Glomerular visceral epithelial cell (primary cell): ENCODE results near the gene SEC24D.
A peak's percentile ranks its signal among the peaks of the same experiment; 100 is the strongest.

ENCODE experiments used
- DNase-seq: peaks from one replicate; pipeline ENCODE4 v3.0.0-alpha.2; 2016; ENCODE audit errors: extremely low spot score

SEC24D gene

DNA sequence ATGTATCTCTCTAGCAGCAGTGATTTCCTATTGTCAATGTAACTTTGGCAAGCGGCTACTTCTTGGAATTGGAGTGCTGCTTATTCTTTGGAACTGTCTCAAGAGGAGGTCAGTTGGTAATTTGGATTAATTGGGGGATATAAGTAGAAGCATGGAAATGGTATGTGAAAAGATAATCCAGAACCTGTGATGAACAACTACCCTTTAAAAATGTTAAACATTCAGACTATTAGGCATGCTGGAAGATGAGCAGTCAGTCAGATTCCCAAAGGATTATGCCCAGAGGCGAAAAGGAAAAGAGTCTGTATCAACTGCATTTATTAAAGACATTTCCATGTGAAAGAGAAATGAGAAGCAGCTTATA is 62.5 kb downstream of the SEC24D start:
- DNase-seq, result no peak

DNA sequence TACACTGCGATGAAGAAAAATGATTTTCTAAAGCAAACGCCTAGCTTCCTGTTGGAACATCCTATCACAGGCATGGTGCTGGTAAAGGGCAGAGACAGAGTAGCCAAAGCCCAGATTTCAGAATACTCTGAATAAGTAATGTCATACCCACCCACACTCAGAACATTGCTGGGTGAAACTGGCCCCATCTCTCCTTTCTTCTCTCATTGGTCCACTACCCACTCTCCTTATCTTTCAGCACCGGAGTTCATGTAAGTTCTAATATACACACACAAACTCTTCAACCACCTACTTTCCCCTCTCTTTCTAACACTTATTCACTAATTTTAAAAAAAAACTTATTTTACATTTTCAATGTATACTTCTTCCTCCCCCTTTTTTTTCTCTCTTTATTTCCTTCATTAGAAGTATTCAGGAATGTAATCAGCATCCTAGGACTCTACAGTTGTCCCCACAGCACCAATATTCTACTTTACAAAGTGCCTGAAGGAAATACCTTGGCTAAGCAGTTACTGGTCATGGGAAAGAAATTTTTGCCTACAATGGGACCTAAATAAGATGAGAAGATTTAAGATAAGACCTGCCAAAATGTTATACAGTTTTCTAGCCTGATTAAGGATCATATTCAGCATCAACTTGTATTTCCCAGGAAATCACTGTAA is 63.0 kb downstream of the SEC24D start:
- no peak for DNase-seq

DNA sequence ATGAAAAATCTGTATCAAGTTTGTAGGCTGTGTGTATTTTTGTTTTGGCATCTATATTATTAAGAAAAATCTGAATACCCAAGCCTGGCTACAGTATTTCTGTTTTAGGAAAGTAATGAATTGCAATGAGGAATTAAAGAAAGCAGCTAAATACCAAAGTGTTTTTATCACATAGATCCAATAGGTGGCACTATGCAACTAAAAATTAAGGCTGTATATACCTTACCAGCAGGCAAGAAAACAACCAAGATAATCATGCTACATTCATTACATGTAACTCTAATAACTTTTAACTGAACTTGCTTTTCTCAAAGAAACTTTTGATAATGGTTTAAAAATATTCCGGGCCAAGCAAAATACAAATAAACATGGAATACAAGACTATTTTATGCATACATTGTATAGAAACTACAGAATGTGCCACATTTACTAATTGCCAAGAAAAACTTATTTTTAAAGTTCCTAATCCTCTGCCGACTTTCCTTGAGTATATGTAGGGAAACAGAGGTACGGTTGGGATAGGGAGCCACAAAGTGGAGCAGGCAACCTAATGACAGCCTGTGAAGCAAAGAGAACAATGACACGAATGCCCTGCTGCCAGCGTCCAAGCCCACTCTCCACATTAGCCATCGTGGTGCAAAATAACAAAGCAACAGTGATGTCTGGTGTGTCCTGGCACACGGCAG is 63.7 kb downstream of the SEC24D start:
- DNase-seq, result peak; percentile 45

DNA sequence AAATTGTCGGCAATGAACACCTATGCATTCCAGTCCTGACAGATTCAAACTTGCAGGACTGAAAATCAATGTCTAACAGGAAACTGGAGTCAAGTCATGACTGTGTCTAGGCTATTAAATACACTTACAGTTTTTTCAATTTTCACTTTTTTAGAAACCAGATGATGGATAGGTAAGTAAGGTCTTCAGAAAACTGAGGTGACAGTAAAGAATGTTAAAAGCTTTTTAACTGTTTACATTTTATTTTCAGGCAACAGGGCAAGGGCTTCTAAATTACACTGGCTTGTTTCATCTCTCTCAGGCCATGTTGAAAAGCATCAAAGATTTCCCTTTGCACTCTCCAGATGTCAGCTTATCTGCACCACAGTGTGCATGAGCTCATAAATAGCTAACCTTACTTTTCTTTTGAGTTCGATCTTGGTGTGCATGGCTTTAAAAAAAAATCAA is 65.2 kb downstream of the SEC24D start:
- DNase-seq, result no peak

DNA sequence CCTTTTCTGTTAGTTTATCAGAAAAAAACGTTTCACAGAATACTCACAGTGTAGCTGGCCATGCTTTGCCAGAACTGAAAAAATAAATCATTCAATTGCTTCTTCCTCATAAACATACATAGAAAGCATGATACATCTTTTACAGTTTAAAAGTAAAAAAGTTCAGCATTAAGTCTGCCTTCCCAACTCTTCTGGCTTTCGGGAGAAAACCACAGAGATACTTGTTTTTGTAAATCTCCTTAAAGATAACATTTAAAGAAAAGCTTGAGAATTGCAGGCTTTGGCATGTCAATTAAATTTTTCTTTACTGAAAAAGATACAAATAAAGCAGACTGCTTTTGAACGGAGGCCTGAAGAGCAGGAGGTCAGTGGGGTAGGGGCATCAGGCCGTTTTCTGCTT is 66.8 kb downstream of the SEC24D start:
- DNase-seq, result no peak

DNA sequence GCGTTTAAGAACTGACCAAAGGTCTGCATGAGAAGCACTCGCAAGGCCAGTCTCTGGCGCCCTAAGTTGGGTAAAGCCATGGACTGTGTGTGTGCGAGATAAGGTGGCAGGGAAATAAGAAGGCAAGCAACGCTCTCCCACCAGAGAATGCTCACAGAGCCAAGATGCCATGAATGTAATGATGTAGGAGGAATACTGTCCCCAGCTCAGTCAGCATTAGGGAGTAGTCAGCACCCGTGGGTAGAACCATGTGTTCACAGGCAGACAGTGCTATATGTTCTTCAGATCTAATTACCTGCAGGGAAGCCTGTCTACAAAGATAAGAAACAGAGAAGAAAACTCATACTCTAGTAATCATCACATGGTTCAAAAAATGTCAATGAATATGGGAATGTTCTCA is 68.8 kb downstream of the SEC24D start:
- DNase-seq, result no peak

DNA sequence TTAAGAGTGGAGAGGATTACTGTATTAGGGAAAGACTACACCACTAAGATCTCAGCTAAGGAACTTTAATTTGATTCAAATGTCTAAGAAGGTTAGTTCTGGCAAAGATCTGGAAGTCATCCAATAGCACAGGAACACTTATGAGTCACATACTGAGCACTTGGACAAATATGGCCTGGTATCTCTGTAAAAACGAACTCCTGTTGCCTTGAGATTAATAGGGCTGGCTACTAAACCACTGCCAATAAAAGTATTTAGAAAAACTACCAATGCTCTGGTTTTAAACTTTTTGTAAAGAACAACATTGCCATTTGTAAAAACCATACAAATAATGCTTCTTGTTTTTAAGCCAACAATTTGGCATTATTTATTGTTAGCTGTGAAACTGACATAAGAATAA is 70.5 kb downstream of the SEC24D start:
- DNase-seq, result peak; percentile 75

DNA sequence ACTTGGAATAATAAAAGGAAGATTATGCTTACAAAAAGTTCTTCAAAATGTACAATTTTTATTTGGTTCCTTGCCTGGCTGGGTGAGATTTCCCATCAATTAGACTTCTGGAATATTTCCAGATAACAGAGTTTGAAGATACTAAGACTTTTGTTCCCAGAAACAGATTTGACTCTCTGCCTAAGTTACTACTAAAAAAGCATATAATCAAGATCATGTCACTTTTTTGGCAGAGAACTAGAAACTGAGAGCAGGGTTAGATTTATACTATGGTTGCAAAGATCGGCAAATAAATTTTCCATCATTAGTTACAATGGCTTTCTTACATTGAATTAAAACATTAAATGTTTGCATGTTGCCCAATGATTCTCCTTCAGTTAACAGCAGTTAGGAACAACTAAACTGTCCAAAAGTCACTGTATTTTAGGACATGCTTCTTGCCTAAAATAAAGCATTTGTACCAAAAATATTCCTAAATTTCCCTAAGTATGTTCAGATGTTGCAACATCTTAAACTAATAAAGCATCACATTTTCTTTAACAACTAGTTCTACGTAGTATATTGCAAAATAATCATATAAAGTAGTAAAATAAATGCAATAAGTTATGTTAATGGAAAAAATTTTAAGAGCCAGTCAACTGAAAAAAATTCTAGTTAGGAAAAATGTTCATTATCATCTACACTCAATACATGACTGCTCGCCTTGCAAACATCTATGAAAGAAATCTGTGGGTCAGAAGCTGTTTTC is 73.0 kb downstream of the SEC24D start:
- no peak for DNase-seq

DNA sequence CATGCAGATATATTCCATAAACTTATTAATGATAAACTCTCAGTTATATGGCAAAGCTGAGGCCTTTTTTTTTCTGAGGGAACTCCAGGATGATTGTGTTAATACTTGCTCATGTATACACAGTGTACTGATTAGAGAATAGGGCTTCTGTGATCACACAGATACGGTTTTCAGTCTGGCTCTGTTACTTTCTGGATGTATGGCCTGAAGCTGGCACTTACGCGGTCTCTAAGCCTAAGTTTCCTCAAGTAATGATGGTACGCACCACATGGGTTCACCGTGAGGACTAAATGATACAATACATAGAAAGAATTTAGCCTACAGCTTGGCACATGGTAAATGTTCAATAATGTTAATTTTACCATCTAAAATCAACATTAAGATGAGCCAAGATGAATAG is 73.8 kb downstream of the SEC24D start:
- DNase-seq, result no peak

DNA sequence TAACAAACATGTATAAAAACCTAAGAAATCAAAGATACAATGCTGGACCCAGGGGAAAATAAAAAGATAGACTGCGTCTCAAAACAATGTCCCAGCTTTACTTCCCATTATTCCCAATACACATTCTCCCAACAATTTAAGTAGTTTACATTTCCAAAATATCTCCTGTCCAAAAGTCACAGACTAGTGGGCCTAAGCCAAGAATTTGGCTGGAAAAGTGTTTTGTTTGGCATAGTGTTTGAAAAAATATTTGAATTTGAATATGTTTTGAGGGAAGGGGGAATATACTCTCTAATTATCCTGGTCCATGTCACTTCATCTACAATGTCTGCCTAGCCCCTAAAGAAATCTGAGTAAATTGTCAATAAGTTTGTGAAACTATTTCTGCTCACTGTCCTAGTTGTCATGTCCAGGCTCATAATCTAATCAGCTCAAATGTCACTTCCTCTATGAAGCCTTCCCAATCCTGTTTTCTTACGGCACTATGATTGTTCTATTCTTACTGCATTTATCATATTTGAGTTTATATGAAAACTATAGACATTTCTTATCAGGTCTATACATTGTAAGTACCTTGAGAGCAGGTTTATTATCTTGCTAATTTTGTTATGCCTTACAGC is 74.4 kb downstream of the SEC24D start:
- no peak for DNase-seq

DNA sequence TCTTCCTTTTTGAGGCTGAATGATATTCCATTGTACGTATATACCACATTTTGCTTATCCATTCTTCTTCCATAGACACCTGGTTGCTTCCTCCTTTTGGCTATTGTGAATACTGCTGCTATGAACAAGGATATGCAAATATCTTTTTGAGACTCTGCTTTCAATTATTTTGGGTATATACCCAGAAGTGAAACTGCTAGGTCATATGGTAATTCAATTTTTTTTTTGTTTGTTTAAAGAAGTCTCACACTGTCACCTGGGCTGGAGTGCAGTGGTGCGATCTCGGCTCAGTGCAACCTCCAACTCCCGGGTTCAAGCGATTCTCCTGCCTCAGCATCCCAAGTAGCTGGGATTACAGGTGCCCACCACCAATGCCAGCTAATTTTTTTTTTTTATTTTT is 75.4 kb downstream of the SEC24D start:
- DNase-seq, result no peak

DNA sequence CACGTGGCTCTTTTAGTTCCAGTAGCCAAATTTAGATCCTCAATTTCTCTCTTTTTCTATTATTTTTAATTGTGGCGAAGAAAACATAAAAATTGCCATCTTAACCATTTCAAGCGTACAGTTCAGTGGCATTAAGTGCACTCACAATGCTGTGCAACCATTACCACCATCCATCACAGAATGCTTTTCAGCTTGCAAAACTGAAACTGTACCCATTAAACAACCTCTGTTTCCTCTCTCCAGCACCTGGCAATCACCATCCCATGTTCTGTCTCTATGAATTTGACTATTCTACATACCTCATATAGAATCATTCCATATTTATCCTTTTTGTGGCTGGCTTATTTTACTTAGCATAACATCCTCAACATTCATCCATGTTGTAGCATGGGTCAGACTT is 75.8 kb downstream of the SEC24D start:
- DNase-seq, result no peak

DNA sequence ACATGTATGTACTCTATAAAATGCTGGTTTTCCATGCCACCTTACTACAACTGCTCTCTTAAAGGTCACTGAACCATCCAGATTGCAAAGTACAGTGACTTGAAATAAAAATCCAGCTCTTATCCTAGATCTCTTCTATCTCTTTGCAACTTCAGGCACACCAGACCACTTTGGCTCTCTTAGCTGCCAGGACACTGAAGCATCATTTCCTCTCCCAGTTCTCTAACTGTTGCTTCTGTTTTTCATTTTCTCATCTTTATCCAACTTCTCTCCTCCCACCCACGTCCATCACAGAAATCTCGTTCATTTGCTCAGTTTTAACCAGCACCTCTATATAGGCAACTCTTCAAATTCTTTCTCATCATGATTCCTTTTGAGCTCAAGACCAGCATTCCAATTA is 76.4 kb downstream of the SEC24D start:
- no peak for DNase-seq

DNA sequence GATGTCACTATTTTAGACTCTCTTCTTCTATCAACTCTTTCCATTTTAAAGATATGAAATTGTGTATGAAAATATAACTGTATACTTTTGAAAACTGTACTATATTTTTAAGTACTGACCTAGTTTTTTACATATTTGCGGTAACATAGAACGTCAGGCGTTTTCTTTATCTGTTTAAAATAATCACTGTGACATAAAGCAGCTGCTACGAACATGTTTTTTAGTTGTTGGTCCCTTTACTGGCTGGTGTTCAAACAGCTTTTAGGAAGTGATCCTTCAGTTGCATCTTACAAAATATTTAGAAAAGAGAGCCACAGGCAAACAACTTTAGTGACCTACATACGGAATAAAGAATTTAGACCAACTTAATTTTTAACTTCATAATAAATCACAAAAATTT is 77.6 kb downstream of the SEC24D start:
- no peak for DNase-seq

DNA sequence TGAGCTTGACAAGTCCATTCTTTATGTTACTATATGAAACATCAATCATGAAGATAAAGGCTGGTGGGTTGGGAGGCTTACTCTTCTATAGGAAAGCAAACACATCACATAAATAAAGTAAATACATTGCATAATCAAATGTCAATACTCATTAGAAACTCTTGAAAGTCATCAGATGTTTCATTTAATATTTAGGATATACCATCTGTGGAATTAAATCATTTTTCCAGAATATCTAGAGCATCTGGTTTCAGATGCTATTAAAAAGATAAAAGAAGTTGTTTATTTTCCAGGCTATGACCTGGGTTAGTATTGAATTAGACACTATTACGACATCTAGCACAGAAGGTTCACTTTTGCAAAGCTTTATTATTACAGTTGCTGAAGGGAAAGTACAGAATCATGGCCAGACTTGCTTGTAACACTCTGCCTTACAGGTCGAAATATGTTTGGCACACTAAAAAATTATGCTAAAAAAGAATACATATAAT is 78.1 kb downstream of the SEC24D start:
- no peak for DNase-seq

DNA sequence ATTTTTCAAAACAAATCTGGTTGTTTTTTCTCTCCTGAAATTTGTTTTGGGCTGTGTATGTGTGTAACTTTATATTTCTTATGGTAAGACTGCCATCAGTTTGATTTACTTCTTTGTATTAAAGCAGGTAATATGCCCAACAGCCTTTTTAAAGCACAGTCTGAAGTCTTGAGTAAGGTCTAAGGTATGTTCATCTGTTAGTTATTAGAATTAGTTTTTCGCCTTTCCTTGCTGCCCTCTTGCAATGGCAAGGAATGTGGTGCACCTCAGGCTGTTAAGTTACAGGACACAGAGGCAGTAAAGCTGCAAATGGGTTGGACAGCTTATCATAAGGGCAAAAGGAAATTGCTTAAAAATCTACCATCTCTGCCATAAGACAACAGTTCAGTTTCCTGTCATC is 79.0 kb downstream of the SEC24D start:
- no peak for DNase-seq

DNA sequence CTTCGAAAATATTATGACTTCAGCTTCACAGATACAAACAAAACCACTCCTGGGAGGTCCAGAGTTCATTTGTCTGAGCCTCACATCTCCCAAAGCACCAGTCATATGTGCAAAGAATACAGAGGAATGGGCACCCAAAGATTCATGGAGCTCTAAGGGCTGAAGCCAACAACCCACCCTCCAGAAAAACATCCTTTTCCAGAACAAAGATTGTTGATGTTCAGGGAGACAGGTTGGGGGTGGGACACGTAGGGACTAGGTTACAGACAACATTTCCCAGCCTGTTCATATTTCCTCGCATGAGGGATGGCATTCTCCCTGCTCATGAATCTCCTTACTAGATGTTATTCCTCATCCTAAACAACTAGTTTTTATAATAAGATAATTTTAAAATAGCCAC is 79.5 kb downstream of the SEC24D start:
- no peak for DNase-seq

DNA sequence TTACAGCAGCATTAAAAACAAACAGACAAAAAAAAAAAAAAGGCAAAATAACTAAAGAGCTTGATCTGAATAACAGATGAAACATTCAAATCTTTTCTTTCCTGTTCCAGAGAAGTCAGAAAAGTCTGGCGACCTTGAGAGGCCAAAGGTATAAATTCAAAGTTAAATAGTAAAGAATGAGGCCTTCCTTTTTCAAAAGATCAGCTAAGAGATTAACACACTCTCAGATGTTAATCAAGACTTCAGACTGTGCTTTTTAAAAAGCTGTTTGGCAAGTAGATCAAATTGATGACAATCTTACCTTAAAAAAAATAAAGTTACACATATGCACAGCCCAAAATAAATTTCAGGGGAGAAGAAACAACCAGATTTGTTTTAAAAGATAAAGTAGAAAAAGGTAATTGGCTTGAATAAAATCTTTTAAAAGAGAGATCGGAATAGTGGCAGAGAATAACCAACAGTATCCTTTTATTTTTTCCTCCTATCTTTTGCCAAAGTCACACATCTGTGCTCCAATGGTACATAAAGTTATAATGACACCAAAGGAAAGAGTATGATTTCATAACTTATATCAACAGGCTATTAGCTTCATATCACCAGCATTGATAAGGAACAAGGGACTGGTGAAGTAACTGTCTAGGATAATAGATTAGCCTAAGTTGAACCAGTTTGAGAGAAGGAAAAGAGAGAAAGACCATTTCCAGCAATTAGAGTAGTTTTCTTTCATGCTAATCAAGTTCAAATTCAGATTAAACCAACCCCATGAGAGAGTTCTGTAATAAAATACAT is 80.3 kb downstream of the SEC24D start:
- no peak for DNase-seq

DNA sequence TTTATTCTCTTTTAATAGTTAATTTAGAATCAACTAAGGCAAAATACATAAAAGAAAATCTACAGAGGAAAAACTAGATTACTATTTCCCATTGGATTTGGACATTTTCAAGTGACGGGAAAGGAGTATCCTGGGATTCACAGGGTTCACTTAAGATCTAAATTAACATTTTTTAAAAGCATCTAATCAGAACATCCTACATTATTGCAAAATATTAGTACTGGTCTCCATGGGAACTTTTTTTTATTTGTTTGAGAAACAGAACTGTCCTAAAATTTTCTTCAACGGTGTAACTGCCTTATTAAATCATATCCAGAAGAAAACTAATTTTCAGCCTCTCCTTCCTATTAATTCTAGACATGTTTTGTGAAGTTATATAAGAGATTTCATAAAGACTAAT is 81.0 kb downstream of the SEC24D start:
- DNase-seq, result no peak

DNA sequence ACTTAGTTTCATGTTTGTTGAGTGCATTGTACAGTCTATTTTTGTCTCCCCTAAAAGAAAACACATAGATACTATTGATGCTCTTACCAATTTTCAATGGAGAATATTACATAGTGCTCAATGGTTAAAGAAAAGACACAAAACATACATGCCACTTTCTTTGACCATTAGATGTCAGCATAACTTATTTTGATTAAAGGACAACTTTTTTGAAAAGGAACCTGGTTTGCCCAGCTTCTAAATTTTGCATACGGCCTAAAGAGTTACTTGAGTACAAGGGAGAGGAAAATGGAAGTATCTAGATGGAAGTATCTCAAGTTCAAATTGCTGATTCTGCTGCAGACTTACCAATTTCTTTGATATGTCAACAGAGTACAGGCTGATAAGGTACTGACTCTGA is 82.2 kb downstream of the SEC24D start:
- DNase-seq, result no peak

DNA sequence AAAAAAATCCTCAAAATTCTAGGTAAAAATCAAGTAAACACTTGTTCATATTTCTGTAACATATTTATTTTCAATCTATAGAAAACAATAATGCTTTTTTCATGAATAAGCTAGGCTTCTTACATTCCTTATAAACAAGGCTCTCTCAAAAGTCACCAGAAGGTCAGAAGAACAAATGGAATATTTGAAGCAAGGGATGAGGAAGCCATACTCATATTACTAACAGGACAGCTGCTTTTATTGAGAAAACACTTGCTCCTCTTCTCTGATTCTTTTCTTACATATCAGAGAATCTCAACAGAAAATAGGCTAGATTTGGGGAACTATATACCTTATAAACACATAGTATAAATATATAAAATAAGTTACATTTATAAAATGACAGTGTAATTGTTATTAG is 82.8 kb downstream of the SEC24D start:
- no peak for DNase-seq

DNA sequence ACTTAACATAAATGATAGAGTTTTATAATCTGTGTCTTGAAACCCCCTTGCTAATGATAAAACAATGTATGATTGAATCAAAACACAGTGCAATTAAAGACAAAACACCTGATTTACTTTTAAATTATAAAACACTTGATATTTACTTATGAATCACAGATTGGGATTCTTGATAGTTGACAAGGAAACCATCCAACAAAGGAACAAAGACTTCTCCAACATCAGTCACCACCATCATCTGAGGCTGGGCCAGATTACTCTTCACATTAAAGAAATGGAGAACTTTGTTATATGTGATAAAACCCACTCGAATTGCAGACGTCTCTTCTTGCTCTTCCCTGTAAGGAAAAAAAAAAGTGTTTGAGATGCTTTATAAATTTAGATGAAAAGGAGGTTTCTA is 83.4 kb downstream of the SEC24D start:
- DNase-seq, result no peak
